GM21576 (cell line): ENCODE data around the gene ZP4.

ENCODE experiments used
- ATAC-seq: cut with Tn5 transposase; IDR thresholded peaks from one replicate; pipeline ENCODE4 v1.9.1; 2021; ENCODE audit warnings: mild to moderate bottlenecking, moderate library complexity; ENCODE audit not compliant: unreplicated experiment

Gene ZP4, protein sequence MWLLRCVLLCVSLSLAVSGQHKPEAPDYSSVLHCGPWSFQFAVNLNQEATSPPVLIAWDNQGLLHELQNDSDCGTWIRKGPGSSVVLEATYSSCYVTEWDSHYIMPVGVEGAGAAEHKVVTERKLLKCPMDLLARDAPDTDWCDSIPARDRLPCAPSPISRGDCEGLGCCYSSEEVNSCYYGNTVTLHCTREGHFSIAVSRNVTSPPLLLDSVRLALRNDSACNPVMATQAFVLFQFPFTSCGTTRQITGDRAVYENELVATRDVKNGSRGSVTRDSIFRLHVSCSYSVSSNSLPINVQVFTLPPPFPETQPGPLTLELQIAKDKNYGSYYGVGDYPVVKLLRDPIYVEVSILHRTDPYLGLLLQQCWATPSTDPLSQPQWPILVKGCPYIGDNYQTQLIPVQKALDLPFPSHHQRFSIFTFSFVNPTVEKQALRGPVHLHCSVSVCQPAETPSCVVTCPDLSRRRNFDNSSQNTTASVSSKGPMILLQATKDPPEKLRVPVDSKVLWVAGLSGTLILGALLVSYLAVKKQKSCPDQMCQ

DNA sequence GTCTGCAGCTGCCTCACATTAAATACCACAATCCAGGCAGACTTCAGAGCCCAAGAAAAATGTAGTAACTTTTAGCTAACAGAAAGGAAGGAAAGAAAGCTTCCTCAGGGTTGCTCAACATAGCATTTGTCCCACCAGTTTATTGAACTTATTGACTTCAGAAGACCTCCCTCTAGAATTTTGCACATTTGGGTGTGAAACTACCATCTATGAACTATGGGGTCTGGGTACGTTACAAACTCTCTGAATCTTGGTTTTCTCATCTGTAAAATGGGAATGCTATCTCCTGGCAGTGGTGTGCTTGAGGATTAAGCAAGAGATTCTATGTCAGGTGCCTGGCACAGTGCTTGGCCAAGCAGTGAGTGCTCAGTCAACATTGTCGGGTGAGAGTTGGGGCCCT is at the start of gene ZP4:
Gene ZP4 (minus strand): TSS at position 101 of the 400 bp plus-strand sequence. CDS start 287 bp downstream, outside the sequence.
- ATAC-seq: no peak

DNA sequence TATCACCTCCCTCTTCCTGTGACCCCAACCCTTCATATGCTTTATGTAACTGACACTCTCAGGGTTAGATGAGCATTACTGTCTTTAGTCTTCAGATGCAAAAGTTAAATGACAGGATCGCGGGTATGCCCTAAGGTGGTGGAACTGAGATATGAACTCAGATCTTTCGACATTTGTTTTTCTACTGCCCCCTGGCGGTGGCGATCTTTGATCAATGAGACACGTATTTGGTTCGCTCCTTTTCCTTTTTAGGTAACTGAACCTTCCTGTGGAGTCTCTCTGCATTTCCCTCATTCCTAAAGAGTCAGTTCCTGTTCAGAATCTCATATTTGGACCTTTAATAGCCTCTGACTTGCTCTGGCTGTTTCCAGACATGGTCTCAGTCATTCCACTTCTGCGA is 47.8 kb upstream of the ZP4 start:
- ATAC-seq: no peak

DNA sequence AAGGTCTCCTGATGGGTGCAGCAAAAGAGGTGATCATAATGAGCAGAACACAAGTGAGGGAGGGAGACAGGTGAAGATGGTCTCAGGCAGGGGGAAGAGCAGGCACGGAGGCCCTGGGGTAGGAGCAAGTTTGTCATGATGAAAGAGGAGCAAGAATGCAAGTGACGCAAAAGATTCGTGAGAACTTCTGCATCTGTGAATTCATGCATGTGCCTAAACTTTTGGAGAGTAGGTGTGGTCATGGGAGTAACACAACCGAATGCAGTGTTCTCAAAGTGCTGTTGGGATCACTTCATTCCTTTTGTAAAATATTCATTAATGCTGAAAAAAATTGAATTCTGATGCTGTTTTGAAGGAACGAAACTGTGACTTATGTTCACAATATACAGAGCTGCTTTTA is 47.3 kb upstream of the ZP4 start:
- no peak for ATAC-seq

DNA sequence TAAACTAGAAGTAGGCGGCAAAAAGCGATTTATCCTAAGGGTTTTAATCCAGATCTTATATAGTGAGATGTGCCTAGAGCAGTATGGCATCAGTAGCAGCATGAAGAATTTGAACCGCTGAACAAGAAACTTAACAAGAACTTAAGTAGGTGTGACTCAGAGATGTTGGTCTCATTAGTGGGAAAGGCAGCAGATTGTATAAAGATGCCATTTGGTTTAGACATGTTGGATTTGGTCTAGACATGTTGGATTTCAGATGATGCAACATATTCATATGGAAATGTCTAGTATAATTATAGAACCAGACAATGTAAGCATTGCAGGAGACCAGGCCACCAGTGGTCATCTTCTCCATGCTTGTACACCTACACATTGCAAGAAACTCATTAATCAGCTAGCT is 42.1 kb upstream of the ZP4 start:
- no peak for ATAC-seq

DNA sequence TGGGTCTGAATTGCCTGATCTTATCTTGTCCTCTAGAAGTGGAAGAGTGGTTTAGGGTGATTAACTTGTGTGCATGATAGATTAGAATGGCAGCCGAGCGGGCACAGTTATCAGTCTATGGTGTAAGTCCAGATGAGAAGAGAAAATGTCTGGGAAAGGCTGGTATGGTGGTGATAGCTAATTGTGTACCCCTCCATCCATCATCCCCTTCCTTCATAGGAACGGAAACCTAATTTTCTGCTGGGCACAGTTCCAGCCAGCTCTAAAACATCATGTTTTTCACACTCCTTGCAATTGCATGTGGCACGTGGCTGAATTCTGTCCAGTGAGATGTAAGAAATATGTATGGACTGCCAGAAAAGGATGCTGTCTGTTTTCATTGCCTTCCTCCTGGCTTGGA is 40.9 kb upstream of the ZP4 start:
- no peak for ATAC-seq

DNA sequence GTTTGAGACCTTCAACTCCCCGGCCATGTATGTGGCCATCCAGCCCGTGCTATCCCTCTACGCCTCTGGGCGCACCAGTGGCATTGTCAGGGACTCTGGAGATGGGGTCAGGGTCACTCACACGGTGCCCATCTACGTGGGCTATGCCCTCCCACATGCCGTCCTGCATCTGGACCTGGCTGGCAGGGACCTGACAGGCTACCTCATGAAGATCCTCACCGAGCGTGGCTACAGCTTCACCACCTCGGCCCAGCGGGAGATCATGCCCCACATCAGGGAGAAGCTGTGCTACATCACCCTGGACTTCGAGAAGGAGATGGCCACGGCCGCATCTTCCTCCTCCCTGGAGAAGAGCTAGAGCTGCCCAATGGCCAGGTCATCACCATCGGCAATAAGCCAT is 36.5 kb upstream of the ZP4 start:
- ATAC-seq: no peak

DNA sequence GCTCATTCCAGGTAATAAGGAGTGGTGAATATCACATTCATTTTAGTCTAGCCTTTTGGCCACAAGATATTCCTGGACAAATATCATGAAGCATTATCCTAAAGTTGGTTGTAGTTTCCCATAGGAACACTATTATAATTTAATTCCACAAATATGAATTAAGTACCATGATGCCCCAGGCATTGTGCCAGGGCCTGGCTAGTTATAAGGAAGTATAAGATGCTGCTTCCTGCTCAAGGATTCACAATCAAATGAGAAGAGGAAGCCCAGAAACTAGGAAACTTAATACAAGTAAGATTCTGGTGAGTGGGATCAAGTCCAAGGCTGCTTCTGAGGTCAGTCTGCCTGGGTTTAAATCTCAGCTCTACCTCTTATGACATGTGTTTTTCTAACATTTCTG is 30.6 kb upstream of the ZP4 start:
- ATAC-seq: no peak

DNA sequence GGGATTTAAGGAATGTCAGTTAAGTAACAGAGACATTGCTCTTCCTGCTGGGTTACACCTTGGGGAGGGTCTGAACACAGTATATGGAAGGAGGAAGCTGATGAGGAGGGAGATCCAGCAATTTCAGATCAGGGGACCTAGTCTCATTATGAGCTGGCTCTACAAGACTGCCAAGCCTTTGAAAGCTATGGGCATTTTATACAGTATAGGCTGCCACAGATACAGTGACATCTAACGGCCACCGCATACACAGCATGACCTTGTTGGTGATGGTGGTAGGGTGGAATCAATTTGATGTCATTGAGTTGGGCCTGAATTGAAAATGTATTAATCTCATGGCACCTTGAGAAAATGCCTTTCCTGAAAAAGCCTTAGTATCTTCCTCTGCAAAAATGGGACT is 22.6 kb upstream of the ZP4 start:
- no peak for ATAC-seq

DNA sequence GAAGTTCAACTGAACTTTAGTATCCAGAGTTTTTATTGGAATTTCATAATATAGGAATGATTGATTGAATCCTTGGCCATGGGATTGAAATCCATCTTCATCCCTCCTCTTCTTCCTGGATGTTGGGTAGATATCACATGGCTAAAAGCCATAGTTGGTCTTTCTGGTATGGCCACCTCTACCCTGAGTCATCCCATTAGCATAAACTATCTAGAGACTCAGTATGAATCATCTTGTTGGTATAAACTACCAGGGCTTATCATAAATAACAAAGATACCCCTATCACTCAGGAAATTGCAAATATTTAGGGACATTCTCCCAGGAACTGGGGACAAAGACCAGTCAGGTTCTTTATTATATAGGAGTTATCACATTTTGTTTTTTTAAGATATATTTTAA is 21.2 kb upstream of the ZP4 start:
- no peak for ATAC-seq

DNA sequence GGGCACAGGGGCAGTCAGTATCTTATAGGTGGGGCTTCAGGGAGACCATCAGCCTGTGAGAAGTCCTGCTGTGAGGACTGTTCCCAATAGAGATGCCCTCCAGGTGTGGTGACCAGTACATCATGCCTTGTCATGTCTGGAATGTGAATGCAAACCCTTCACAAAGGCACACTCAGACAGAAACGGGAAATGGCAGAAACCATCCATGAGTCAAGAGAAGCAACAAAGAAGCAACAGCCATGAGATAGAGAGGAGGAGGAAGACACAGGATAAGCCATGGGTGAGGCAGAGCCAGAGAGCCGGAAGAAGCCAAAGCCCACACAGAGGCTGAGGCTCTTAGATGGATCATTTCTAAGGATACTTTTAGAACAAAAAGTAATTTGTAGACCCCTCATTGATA is 20.1 kb upstream of the ZP4 start:
- ATAC-seq: no peak

DNA sequence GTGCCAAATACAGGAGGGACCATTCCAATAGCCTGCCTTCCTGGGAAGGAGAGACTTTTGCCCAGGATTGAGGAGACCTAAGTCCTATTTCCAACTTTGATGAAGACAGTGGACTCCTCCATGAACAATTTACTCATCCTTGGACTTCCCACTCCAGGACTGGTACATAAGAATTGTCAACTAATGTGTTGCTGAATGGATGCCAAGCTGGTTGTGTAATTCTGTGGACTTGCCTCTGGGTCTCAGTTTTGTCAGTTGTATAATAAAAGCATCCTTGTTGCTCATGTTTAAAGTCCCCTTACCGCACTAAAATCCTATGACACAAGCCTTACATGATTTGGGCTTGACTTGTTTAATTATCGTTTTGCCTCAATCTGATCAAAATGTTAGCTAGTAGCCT is 13.2 kb upstream of the ZP4 start:
- ATAC-seq: no peak

DNA sequence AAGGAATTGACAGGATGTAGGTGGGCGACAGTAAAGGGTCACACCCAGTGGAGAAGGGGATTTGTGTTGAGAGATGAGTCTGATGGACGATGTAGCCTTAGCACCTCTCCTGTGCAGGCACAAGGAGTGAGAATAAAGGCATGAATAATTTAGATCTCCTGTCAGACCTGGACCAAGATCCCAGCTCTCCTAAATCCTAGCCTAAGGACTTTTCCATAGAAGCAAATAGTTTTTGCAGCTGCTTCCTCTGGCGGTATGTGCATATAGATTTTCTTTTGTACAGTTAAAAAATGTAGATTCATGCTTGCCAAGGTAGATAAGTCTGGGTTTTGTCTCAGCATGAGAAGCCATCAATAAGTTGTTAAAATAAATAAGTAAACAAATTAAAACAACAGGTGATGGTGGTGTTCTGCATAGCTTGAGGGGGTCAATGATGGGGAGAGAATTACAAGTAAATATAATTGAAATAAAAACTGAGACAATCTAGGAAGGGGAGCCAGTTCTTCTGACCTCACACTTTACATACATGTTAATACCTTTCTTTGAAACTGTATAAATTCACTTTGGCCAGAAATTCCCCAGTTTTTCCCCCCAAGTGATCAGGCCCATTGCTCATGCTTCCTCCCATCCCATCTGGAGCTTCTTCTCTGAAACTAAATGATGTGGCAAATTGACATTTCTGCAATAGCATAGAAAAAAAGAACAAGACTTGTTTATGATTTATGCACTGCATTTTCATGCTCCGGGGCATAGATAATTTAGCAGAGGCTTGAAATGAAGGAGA is 12.4 kb upstream of the ZP4 start:
- no peak for ATAC-seq

DNA sequence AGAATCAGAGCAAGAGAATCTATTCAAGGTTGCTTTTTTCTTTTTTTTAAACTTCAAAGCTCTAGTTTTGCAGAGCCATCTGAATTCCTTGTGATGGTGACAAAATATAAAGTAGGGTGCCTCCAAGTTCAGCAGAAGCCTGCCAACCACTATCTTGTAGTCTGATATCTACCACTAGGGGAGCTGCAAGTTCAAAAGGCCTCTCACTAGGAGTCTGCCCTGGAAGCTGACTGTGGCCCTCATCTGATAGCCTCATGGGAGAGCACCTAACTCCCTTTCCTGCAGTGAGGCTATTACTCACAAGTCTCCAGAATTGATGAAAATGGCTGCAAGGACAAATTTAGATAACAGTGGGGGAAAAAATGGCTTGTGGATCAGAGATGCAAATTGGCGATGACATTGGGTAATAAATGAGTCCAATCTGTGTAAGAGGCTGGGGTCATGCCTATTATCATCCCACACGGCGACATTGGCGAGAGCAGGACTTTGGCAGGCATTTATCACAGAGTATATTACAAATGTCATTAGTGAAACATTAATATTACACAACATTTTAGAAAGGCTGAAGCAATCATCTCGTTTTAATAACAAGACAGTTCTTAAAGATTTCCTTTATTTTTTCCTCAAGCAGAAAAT is 10.7 kb upstream of the ZP4 start:
- no peak for ATAC-seq

DNA sequence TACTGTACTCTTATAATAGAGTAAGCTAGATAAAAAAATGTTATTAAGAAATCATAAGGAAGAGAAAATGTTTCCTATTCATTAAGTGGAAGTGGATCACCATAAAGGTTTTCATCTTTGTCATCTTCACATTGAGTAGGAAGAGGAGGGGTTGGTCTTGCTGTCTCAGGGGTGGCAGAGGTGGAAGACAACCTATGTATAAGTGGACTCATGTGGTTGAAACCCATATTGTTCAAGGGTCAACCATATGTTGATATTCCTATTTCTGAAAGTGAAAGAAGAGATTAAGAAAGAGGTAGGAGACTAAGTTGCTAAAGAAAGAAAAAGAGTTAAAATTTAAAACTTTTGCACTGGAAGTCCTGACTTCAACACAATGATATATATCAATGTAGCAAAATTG is 4.9 kb upstream of the ZP4 start:
- no peak for ATAC-seq

DNA sequence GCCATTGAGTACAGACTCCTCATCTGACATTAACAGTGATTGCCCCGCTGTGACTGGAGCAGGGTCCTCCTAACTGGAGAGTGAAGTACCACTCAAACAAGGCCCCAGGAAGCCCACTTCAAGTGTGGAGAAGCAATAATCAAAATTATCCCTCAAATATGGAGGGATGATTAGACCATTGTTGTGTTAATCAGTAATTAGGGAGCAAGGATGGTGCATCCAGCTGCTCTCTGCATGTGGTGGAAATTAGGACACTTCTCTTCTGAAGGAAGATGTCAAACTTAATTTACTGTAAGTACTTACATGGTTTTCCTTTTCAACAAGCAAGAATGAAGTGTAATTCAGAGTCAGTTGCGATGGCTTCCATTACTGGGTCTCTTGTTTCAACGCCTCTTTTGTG is 3.4 kb upstream of the ZP4 start:
- ATAC-seq: no peak

DNA sequence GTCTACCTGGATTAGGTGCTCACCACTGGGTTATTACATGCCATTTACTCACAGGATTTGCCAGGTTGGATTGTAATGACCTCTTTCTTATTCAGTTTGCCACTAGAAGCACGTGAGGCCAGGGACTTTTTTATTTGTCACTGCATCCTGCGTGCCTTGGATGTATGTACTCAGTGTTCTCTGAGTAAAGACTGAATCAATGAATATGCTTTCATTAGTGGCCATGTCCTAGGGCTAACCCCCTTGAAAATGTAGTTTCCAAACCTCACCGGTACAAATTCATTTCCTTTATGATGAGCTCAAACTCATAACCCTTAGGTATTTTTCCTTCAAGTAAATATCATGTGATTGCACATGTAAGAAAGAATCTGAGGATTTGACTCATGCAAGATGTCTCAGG is 1.3 kb upstream of the ZP4 start:
- no peak for ATAC-seq

DNA sequence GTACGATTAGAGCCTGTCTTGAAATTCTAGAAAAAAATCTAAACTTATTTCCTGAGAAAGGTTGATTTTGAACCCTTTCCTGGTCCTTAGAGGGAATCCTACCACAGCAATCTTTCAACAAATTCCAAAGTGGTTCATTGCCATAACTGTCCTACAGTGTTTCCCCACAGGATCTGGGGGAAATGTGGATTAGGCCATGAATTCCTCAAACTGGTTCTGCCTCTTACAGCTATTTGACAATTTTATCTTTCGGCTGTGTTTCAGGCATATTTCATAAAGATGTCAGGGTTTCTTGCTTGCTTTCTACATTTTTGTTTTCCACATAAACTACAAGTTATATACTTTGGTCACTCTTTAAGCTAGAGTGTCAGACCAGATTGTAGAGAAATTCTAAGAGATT is 544 bp upstream of the ZP4 start:
- ATAC-seq: no peak

DNA sequence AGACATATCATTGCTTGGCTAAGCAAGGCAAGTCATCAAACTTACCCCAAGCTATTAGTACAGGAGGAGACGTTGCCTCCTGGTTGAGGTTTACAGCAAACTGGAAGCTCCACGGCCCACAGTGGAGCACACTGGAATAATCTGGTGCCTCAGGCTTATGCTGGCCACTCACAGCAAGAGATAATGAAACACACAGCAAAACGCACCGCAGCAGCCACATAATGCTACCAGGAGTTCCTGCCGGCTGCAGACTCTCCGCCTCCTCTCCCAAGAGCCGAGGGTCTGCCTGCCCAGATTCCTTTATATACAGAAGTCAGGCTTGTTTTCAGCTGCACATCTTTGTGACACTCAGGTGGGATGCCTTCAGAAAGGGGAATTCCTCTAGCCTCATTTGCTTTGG is 306 bp downstream of the ZP4 start:
- ATAC-seq: no peak

DNA sequence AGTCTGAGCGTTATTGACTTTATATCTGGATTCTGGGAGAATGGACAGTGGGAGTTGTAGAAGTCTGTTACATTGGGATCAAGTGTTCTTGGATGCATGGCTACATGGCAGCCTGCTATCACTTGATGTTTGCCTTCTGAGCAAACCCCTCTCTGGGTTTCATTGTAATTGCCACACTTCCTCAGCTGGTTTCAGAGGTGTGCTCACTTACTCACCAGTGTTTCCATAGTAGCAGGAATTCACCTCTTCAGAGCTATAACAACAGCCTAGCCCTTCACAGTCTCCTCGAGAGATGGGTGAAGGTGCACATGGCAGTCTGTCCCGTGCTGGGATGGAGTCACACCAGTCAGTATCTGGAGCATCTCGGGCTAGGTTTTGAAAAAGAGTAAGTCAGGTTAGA is 2.6 kb downstream of the ZP4 start:
- ATAC-seq: no peak

DNA sequence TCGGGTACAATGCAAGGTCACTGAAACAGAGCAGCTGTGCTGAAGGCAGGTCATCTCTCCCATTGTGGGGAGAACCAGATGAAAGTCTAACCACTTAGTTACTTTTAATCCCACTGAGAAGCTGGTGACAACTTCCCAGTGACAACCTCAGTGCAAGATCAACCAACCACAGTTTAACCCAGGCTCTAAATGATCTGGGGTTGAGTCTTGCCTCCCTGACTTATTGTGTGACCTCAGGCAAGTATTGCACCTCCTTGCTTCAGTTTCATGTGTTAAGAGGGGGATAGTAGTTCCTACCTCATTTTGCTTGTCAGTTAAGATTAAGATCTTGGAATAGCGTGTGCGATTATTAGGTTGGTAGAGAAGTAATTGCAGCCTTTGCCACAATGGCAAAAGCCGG is 3.2 kb downstream of the ZP4 start:
- ATAC-seq: no peak

DNA sequence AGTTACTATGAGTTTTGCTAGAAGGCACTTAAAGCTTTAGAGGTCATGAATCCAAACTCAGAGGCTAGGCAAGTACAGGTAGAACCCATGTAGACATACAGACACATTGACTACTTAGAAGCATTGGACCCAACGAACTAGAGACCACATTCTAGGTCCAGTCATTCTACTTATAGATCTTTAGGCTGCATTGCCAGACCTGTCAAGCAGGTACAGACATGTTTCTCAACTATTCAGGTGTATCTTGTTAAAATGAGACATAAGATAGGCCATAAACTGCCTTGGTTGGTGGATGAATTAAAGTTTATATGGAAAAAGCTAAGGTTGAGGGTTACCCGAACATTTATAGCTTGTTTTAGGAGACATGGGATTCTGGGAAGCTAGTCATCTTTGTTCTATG is 6.5 kb downstream of the ZP4 start:
- ATAC-seq: no peak

DNA sequence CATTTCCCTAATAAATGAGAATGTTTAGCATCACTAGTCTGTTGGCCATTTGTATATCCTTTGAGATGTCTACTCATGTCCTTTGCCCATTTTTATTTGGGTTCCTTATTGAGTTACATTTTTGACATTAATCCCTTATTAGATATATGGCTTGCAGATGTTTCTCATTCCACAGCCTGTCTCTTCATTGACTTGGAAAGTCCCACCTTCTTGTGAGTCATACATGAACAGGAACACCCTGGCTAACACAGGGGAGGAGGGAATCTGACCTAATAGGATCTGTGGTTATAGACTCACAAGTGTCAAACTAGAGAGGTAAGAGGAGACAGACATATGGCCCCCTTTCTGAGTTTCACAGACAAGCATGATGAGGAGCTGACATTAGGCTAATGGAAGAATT is 11.5 kb downstream of the ZP4 start:
- no peak for ATAC-seq
